ENCODE results near the gene MRPS18A. TPM values are rescaled to one million over a fixed set of nuclear protein-coding genes. Genes with fewer than 3 reads are reported as not detected.

MRPS18A gene
- total and polyA plus RNA-seq, 2 of the 8 experiments (the other 6 are each of a cell fraction or from before 2014, with no cell fraction given): 48.3 to 121 TPM

DNA sequence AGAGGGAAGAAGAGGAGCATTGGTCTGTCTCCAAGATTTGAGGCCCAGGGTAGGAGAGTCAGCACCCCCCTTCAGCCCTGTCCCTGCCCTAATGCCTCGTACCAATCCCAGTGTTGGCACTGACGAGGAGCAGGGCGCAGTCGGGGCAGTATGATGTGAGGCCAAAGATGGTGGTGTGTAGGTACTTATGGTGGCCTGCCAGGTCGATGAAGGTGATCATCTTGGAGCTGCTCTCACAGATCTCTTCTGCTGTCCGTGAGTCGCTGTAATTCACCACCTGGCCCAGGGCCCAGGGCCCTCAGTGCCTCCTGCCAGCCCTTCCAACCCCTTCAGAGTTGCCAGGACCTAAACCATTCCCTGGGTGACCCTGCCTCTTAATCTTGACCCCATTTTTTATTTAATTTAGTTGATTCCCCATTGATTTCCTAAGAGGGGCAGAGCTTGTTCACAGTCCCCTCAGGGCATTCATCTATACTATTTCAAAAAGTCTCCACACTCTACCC, 62.8 kb downstream of the MRPS18A start:
- Histone ChIP-seq H2AFZ (ENCODE audit: low read length) (no peak overlapping the region), H3K4ac (replicated peaks; ENCODE audit: insufficient read length, low read depth, low read length) (no peak overlapping the region), H3K27ac (ENCODE audit: low read depth, low read length) (no peak overlapping the region), H4K8ac (ENCODE audit: extremely low read depth, insufficient read depth, low read length) (no peak overlapping the region; the same call in 1 of the 2 replicates), H3K9me3 (ENCODE audit: insufficient read depth in 2 of 2, low read depth in 1 of 2, low read length in 1 of 2) (no peaks in the 10 kb centered on the region), H3K56ac (replicated peaks; ENCODE audit: insufficient read length, low read depth, low read length) (no peak overlapping the region), H3K4me1 (replicated peaks in 1 of 4; ENCODE audit: control insufficient read depth in 3 of 4, insufficient read depth in 4 of 4, low read length in 3 of 4) (no peaks in the 10 kb centered on the region; a peak in 1 of 7 replicates), H3K36me3 (ENCODE audit: control insufficient read depth in 2 of 4, insufficient read depth in 4 of 4, low read length in 3 of 4) (peaks cover 36 to 66% (median 56%) of the 10 kb centered on the region in 4 experiments), H4K5ac (ENCODE audit: insufficient read length, low read depth, low read length) (no peak overlapping the region), H4K20me1 (replicated peaks in 1 of 2; ENCODE audit: control insufficient read depth in 1 of 2, insufficient read depth in 2 of 2, low read length in 2 of 2) (peaks cover 6 to 14% of the 10 kb centered on the region in 2 experiments), H3K18ac (ENCODE audit: extremely low read depth, low read length) (no peak overlapping the region), H3K4me3 (ENCODE audit: extremely low read depth in 1 of 4, insufficient read depth in 2 of 4, low read depth in 3 of 4, low read length in 4 of 4) (no peak overlapping the region), H3K9ac (replicated peaks in 1 of 4; ENCODE audit: extremely low read depth in 1 of 4, low read depth in 3 of 4, low read length in 3 of 4) (no peak overlapping the region), H3K23me2 (ENCODE audit: low read depth, low read length) (peaks cover 8% of the 10 kb centered on the region), H3K79me2 (ENCODE audit: control insufficient read depth in 1 of 2, insufficient read depth in 2 of 2, low read length in 2 of 2) (peaks cover 0 to 18% of the 10 kb centered on the region in 2 experiments; a peak in 2 of 4 replicates), H2BK5ac (ENCODE audit: low read depth, low read length) (no peak overlapping the region), H2BK20ac (ENCODE audit: low read length) (no peak overlapping the region), H3K27me3 (replicated peaks in 1 of 4; ENCODE audit: control insufficient read depth in 3 of 4, extremely low read depth in 1 of 4, insufficient read depth in 3 of 4, low read length in 3 of 4) (no peaks in the 10 kb centered on the region), H2BK15ac (ENCODE audit: low read length) (no peak overlapping the region), H3K79me1 (ENCODE audit: low read depth, low read length) (peaks cover 8% of the 10 kb centered on the region), H4K91ac (replicated peaks; ENCODE audit: insufficient read length, low read length) (no peak overlapping the region), H3K14ac (ENCODE audit: insufficient read length) (no peak overlapping the region), H2AK5ac (ENCODE audit: low read depth, low read length) (no peak overlapping the region), H3K23ac (ENCODE audit: insufficient read length) (no peak overlapping the region), H2BK120ac (replicated peaks; ENCODE audit: low read depth, low read length) (no peak overlapping the region), H3K4me2 (ENCODE audit: insufficient read depth in 1 of 2, low read depth in 2 of 2, low read length in 2 of 2) (no peak overlapping the region), H2BK12ac (ENCODE audit: low read depth, low read length) (no peak overlapping the region)
- ChIA-PET CTCF (ENCODE audit: partially characterized antibody) (interaction anchor here (4.0 kb wide), 1 partner anchor 16 kb away, joined by 23 read pairs; no protein-coding TSS in a partner anchor), POLR2A (ENCODE audit: partially characterized antibody) (interaction anchor here (0.8 to 2.3 kb wide), 9 partner anchors 9 to 40 kb away, joined by 3 to 14 read pairs (median 4); no protein-coding TSS in a partner anchor)
- DNase-seq (ENCODE audit: low read depth in 1 of 2, low spot score in 2 of 2) (no peak), FAIRE-seq (no peak)
- WGBS, 2 experiments (ENCODE audit: extremely low coverage in 1 of 2, insufficient coverage in 1 of 2, insufficient read length in 1 of 2, insufficient replicate concordance in 2 of 2, low coverage in 1 of 2, low lambda C conversion rate in 2 of 2, missing lambda C conversion rate in 1 of 2): 91% methylated on average over 7 of the region's 7 CpGs; no CpG with 5 or more reads in 1 of the 2 experiments
- TF ChIP-seq POLR2A (IDR thresholded peaks at IDR 0.05; ENCODE audit: control extremely low read depth in 1 of 2, low read depth in 2 of 2, low read length in 2 of 2): peak in 1 of 2 experiments; percentile 7; a peak in 1 of 3 replicates
- TF ChIP-seq SP1 (IDR thresholded peaks at IDR 0.05; ENCODE audit: low read depth, low read length): no peak
- no peak for TF ChIP-seq EZH2 (IDR thresholded peaks at IDR 0.05; ENCODE audit: low read depth, low read length, severe bottlenecking)

Measured in H1 (cell line).